VCaP (cell line): Measurements from ENCODE around the gene DNAH10.

Source experiments
- H3K27ac ChIP-seq: fragments of 450-650 bp; 2 replicates; pipeline ENCODE4 v1.5.1; 2017
- TF ChIP-seq, protein P1 (sequence below): fragments of 450-650 bp; conservative IDR thresholded peaks from 2 replicates; pipeline ENCODE4 v1.5.1; 2017; ENCODE audit warnings: mild to moderate bottlenecking, moderate library complexity

The DNAH10 gene

DNA sequence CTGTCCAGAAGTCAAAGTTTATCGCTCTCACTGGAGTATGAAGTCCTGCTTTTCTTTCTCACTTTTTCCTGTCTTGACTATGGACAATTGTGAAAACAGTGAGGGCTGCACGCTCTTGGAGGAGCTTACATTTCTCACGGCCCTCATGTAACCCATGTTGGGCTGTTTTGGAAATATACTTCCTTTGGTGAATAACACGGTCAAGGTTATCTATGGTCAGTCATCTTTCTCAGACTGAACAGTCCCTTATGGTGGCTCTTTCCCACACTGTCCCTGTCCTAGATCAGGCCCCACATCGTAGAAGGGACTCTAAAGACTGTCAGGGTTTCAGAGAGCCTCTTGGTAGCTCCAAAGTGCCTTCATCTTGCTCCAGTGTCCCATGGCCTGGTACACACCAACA lies 203.3 kb downstream of the DNAH10 start:
- H3K27ac ChIP-seq = no peak overlapping the region
- TF ChIP-seq, protein P1, sequence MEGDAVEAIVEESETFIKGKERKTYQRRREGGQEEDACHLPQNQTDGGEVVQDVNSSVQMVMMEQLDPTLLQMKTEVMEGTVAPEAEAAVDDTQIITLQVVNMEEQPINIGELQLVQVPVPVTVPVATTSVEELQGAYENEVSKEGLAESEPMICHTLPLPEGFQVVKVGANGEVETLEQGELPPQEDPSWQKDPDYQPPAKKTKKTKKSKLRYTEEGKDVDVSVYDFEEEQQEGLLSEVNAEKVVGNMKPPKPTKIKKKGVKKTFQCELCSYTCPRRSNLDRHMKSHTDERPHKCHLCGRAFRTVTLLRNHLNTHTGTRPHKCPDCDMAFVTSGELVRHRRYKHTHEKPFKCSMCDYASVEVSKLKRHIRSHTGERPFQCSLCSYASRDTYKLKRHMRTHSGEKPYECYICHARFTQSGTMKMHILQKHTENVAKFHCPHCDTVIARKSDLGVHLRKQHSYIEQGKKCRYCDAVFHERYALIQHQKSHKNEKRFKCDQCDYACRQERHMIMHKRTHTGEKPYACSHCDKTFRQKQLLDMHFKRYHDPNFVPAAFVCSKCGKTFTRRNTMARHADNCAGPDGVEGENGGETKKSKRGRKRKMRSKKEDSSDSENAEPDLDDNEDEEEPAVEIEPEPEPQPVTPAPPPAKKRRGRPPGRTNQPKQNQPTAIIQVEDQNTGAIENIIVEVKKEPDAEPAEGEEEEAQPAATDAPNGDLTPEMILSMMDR = no peak

DNA sequence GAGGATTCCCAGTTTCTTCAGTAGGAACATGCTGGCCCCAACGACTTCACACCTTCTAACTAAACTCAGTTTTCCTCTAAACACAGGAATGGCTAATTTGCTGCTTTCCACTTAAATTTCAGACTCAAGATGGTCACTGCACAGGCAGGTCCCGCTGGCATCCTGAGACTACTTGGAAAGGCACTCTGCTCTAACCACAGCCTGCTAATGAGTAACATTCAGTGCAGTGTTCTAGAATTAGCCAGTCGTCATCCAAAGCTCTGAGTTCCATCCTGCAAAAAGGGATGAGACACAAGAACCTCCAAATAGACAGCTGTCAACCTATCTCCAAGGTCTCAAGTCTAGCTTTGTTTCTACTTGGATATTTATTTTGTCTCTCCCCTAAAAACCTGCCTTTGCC lies 204.5 kb downstream of the DNAH10 start:
- TF ChIP-seq, protein P1 = no peak

DNA sequence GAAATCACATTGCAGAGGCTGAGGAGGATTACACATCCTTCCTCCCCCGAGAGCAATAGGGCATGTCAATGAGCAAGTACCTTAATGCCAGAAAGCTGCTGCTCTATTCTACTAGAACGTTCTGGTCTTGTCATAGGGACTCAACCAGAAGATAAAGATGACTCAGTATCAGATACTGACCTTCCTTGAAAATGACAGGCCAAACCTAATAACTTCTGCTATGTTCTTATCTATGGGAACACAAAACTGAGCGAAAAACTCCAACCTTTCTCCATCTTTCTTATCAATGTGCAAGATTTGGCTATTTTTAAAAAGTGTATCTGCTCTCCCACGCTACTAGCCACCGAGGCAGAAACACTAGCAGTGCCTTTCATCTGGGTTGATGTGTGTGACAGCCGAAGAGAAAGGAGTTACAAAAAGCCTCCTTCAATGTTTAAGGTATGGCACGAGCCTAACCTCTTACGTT lies 205.1 kb downstream of the DNAH10 start:
- H3K27ac ChIP-seq = no peak overlapping the region
- TF ChIP-seq, protein P1 = no peak

More for the DNA sequence above, 204.5 kb downstream of the DNAH10 start:
- H3K27ac ChIP-seq = no peak overlapping the region

DNA sequence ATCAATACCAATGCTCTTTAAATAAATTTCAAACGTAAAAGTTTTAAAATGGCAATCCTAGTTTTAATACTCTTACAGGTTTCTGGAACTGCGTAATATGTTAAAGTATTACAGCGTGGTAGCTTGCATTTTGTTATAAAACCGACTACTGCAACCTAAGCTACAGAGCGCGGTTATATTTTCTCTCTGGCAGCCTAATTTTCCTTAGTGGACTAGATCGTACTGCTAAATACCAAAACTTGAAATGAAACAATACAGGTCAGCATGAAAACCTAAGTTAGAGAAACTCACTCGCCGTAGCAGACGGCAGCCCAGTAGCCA lies 209.3 kb downstream of the DNAH10 start:
- TF ChIP-seq, protein P1 = no peak
- peak overlapping the region; percentile 99 for H3K27ac ChIP-seq

DNA sequence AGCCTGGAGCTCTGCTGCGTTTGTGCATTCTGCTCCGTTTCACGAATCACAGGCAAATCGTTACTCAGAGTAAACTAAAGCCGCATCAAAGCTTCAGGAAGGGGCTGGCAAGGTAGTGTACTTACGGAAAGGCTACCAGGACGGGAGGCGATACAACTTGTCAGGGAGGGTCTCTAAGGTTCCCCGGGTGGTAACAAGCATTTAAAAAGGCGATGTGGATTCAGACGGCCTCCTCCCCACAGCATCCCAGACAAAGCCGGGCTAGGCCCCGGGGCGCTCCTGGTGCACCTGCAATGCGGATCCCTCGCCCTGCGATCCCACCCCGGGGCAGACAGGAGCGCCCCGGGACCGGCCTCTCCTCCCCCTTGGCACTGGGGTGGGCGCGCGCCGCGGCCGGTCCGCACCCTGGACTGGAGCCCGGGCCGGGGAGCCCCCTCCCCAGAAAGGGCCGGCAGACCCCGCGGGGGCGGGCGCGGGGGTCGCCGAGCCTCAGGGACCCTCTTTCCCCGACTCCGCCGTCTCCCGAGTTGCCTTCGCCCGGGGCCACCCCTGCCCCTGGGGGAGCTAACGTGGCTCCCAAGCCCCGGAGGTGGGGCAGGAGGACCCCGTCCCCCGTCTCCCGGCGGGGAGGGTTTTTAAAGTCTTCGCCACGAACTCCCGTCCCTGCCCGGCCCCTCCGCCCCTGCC lies 209.8 kb downstream of the DNAH10 start:
- TF ChIP-seq, protein P1 = no peak
- peak overlapping the region; percentile 99 for H3K27ac ChIP-seq

DNA sequence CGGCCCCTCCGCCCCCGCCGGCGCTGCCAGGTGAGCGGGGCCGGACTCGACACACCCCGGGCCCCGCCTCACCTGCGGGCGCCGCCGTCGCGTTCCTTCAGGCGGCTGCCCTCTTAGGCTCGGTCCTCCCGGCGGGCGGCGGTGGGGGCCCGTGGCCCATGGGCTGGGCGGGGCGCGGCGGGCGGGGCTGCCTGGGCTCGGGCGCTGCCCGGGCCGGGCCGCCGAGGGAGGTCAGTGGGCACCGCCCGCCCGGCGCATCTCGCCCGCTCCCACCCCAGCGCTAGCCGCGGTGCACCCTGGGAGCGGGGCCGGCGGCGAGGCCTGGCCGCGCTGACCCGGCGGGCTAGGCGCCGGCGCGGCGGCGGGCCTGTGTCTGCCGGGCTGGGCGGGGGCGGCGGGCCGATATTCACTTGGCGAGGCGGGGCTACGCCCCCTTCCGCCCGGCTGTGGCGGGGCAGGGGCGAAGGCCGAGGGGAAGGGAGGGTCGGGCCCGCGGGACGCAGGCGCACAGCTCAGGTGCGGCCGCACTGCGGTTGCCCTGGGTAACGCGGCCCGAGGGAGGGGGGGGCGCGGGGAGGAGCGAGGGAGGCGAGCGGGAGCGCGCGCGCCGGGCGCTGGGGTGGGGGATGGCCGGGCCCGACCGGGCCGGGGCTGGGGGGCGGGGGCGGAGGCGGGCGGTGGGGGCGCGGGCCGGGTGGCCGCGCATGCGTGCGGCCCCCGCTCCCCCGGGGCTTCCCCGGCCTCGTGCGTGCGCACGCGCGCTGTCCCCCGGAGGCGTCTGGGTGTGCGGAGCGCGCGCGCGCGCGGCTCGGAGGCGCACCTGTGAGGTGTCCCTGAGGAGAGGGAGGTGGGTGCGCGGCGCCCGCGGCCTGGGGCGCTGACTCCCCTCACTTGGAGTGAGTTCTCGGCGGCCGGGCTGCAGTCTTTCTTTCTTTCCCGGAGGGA lies 210.6 kb downstream of the DNAH10 start, which contains the start of the genes CCDC92 and ZNF664:
CCDC92 (minus strand) TSS at position 375 of the 945 bp plus-strand sequence. CDS start 28,526 bp downstream, outside the sequence.
ZNF664 (plus strand) TSS at position 759 of the 945 bp plus-strand sequence. CDS start 38,930 bp downstream, outside the sequence.
- peak within 1 kb of the TSS; percentile 99 for H3K27ac ChIP-seq
- TF ChIP-seq, protein P1 = peak; percentile 33; the same call in 1 of the 2 replicates
